Astrocyte of the spinal cord (primary cell): Measurements from ENCODE around the gene SSNA1.

Source experiments
- DNase-seq: peaks from one replicate; pipeline ENCODE4 v3.0.0; 2011; ENCODE audit warnings: low read depth, low spot score
- H3K4me3 ChIP-seq: 2 replicates; pipeline ENCODE4 v1.5.1; 2011; ENCODE audit warnings: low read depth, mild to moderate bottlenecking, low read length, moderate library complexity
- CTCF ChIP-seq: IDR thresholded peaks from 2 replicates; pipeline ENCODE4 v1.5.1; 2012; ENCODE audit warnings: low read depth, mild to moderate bottlenecking, low read length, inconsistent platforms
- in situ Hi-C: cut with HindIII; loops from 2 replicates; pipeline ENCODE4 v1.10.0; 2017; ENCODE audit warnings: low sequenced_read_pairs

Gene SSNA1

GRCh38 chr9:137200311-137201204 lies 12.1 kb downstream of the SSNA1 start, which contains the start of gene TPRN:
TPRN (minus strand) TSS chr9:137200741; CDS start chr9:137200711, 30 bp downstream.
- in situ Hi-C loops: no loop called here
- peak; percentile 99 for DNase-seq
- peak within 1 kb of the TSS; percentile 58 for H3K4me3 ChIP-seq
- TF ChIP-seq CTCF: no peak

GRCh38 chr9:137201205-137201868 lies 12.9 kb downstream of the SSNA1 start:
- peak overlapping the region; percentile 58 for H3K4me3 ChIP-seq
- no peak for DNase-seq
- TF ChIP-seq CTCF: no peak
- in situ Hi-C loops: no loop called here

GRCh38 chr9:137202966-137203365 lies 14.5 kb downstream of the SSNA1 start:
- no peak overlapping the region for H3K4me3 ChIP-seq
- no peak for DNase-seq
- in situ Hi-C loops: no loop called here
- no peak for TF ChIP-seq CTCF

GRCh38 chr9:137204731-137205125 lies 16.3 kb downstream of the SSNA1 start:
- peak overlapping the region; percentile 90 for H3K4me3 ChIP-seq

GRCh38 chr9:137205126-137206069 lies 16.9 kb downstream of the SSNA1 start, which contains the start of the genes NDOR1 and TMEM203:
NDOR1 (plus strand) TSS chr9:137205700; CDS start chr9:137205778, 78 bp downstream.
TMEM203 (minus strand) TSS chr9:137205648; CDS start chr9:137205414, 234 bp downstream.
- peak; percentile 80 for DNase-seq
- H3K4me3 ChIP-seq: peak within 1 kb of the TSS; percentile 90
- in situ Hi-C loops: no loop called here
- TF ChIP-seq CTCF: no peak

More at GRCh38 chr9:137204731-137205125, 16.3 kb downstream of the SSNA1 start:
- in situ Hi-C loops: no loop called here
- no peak for DNase-seq
- no peak for TF ChIP-seq CTCF

GRCh38 chr9:137206602-137207001 lies 18.1 kb downstream of the SSNA1 start:
- H3K4me3 ChIP-seq: peak overlapping the region; percentile 90
- DNase-seq: no peak
- in situ Hi-C loops: no loop called here
- TF ChIP-seq CTCF: no peak
